Measurements from ENCODE around the gene THOP1. TPM values are rescaled to one million over a fixed set of nuclear protein-coding genes. Genes with fewer than 3 reads are reported as not detected.

THOP1 gene
- total RNA-seq, 2 donors from 2014 or later, result 40.5 to 145 TPM

DNA sequence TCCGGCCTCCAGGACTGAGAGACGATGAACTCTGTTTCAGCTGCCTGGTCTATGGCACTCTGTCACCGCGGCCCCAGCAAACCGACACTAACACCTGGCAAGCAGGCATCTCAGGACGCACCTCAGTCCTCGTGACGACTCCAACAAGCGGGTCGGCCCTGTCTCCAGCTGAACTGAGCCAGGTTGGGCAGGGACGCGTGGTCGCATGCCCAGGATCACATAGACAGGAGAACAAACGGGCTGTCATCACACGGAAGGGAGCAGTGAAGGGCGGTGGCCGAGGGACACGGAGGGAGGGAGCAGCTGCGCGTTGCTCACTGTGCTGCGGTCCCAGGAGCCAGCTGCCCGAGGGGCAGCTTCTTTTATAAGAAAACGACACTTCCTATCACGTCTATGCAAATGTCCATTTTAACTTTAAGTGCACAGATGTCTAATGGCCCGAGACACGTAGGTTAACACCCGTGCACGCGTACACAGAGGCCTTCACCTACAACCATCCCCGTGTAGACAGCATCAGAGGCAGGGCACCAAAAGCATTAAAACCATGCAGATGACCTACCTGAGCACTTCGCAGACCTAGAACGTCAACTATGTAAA lies 11.1 kb upstream of the THOP1 start:
- no peaks in the 10 kb centered on the region for H3K9me3 Mint-ChIP-seq
- ATAC-seq (no peak), DNase-seq (ENCODE audit: low spot score in 2 of 2) (no peak)
- peaks cover 0 to 16% of the 10 kb centered on the region in 2 donors for H3K36me3 Mint-ChIP-seq
- peak overlapping the region in 1 of 2 donors; percentile 23 for H3K27ac Mint-ChIP-seq

DNA sequence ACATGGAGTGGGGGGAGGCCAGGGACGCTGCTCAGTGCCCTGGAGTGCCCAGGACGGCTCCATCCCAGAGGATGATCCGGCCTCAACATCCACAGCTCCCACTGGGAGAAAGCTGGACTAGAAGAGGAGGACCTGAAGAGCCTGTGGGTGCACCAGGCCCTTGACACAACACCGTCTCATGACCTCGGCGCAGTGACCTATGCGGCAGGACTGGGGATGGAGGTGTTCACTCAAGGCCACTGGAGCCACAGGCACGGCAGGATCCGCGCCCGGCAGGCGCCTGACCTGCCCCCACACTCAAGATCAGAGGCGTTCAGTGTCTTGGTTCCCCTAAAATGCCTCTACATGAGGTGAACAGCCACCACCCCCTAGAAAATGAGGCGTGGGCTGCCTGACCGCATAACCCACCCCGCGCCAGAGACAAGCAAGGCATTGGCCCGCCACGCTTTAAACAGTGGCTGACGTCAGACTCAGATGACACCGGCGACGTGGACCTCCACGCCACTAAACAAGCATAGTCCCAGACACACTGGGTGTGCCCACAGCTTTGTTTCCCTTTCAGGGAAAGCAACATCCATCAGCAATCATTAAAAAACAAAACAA lies 10.2 kb upstream of the THOP1 start:
- ATAC-seq (no peak), DNase-seq (ENCODE audit: low spot score in 2 of 2) (no peak)
- Mint-ChIP-seq H3K36me3 (peaks cover 0 to 18% of the 10 kb centered on the region in 2 donors), H3K9me3 (no peaks in the 10 kb centered on the region), H3K27ac (peak overlapping the region; percentile 86 to 97)

DNA sequence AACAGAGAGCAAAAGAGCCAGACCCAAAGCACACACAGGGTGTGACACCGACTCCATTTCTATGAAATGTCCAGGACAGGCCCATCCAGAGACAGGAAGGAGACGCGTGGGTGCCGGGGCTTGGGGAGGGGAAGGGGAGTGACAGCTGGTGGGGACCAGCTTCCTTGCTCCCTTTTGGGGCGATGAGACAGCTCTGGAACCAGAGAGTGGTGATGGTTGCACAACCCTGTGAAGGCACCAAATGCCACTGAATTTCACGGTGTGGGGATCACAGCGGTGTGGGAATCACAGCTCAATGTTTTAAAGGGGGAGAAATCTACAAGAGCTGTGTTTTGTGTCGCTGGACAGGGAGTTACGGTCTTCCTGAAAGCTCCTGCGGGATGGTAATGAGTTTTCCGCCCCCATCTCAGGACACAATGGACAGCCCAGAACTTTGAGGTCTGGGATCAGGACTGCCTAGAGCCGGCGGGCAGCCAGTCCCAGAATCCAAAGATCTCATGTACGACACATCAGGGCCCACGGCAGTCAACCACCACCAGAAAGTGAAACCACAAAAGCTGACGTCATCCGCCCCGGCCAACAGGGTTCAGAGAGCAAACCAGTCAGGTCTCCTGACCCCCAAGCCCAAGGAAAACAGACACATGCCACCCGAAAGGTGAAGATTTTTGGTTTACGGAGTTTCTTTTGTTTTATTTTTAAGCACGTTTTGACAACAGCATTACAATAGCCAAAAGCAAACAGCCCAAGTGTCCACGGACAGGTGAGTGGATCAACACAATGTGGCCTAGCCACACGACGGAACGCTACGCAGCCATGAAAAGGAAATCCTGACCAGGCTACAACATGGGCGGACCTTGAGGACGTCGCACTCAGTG lies 9.5 kb upstream of the THOP1 start:
- Mint-ChIP-seq H3K27ac (peak overlapping the region; percentile 86 to 97), H3K9me3 (no peaks in the 10 kb centered on the region), H3K36me3 (peaks cover 0 to 23% of the 10 kb centered on the region in 2 donors)
- ATAC-seq (peak; percentile 83 to 93), DNase-seq (ENCODE audit: low spot score in 2 of 2) (peak; percentile 66 to 72)

DNA sequence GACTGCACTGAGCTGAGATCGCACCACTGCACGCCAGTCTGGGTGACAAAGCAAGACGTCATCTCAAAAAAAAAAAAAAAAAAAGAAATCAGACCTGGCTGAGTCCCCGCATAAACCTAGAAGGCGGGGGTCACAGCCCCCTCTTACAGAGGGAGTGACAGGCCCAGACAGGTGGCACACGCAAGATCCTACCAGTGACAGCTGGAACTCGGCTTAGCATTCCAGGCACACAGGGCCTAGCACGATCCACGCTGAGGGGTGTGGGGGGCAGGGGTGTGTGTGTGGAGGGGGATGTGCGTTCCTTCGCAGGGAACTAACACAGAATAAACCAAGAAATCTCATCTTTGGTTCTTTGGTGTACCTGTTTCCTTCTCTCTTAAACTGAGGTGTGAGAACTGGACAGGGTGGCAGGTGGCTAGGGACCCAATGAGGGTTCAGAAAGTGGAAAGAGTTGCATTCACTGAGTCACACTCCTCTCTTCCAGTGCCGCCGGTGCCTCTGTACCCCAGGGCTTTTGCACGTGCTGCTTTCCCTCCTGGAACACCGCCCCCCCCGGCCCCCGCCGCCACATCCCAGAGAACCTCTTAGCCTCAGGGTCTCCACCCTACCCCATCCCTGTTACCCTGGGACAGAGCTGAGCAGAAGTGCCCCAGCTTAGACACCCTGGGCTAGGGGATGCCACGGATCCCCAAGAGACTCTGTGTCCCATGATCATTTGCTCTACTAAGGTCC lies 7.2 kb upstream of the THOP1 start:
- Mint-ChIP-seq H3K36me3 (peaks cover 8 to 29% of the 10 kb centered on the region in 2 donors), H3K27ac (peak overlapping the region in 1 of 2 donors; percentile 29)

DNA sequence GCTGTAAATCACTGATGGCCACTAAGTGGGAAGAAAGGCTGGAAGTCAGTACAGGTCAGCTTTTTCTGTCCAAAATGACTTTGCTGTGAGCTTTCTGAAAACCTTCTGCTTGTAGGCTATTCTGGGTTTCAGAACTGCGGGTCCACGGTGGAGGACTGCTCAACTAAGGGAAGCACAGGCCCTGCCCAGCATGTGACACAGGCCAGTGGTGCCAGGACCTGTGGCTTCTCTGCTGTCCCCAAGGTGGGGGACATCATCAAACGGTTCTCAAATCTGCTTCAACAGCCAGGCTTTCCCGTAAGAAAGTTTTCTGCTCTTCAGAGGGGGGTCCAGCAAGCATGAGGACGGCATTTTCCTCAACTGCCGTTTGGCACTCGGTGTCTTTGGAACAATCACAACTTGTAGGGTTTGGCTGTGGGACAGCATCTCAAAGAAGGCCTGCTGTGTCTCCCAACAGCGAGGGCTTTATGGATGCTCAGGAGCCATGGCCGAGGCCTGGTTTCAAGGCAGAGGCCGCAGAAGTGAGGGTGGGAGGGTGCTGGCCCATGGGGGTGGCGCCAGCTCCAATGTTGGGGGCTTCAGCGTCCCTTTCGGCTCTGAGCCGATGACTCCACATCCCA lies 6.1 kb upstream of the THOP1 start:
- Mint-ChIP-seq H3K27ac (no peak overlapping the region), H3K9me3 (no peaks in the 10 kb centered on the region)
- no peak for ATAC-seq

More for the DNA sequence above, 7.2 kb upstream of the THOP1 start:
- ATAC-seq, result no peak
- H3K9me3 Mint-ChIP-seq, result no peaks in the 10 kb centered on the region
- DNase-seq (ENCODE audit: low spot score in 2 of 2), result no peak

DNA sequence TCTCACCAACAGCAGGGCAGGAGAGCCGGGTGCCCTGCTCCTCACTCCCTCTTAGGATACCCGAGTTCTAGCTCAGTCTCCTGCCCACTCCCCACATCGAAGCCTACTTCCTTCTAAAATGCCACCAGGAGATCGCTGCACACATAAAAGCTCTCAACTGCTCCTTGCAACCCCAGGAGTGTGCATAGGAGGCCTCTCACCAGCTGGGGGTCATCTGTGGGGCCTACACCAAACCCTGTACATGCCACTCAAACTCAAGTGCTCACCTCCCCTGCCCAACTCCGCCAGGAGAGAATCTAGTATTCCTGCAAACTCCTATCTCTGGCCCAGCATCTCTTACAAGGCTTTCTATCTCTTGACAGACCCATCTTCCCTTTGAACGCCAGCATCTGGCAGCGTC lies 5.0 kb upstream of the THOP1 start:
- no peak for ATAC-seq
- H3K9me3 Mint-ChIP-seq, result no peaks in the 10 kb centered on the region
- peak overlapping the region in 1 of 2 donors; percentile 95 for H3K27ac Mint-ChIP-seq
- peaks cover 13 to 32% of the 10 kb centered on the region in 2 donors for H3K36me3 Mint-ChIP-seq
- DNase-seq (ENCODE audit: low spot score in 2 of 2), result no peak

More for the DNA sequence above, 6.1 kb upstream of the THOP1 start:
- DNase-seq (ENCODE audit: low spot score in 2 of 2), result no peak
- H3K36me3 Mint-ChIP-seq, result peaks cover 13 to 34% of the 10 kb centered on the region in 2 donors

DNA sequence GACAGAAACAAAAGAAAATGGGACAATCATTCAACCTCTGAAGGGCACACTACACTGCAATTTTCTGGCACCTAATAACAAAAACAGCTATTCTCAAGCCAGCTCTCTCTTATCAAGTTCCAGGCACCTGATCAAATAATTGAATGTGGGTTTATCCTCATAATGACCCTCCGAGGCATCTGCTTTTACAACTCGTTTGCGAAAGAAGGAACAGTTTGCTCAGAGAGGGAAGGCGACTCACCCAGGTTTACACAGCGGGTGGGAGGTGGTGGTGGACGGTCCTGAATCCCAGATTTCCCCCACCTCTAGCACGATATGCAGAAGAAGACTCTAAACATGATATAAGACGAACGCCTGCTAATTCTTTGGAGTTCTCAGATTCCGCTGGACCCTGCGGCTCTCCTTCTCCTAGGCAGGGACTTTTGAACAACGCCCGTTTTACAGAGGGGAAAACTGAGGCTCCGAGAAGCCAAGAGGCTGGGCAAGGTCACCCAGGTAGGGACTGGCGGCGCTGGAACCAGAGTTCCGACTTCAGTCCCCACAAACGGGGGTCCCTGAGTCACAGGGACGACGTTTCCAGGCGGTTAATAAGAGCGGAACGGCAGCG lies 2.9 kb upstream of the THOP1 start:
- no peak for ATAC-seq
- Mint-ChIP-seq H3K36me3 (peaks cover 13 to 31% of the 10 kb centered on the region in 2 donors), H3K27ac (peak overlapping the region; percentile 93 to 95), H3K9me3 (no peaks in the 10 kb centered on the region)
- no peak for DNase-seq (ENCODE audit: low spot score in 2 of 2)

DNA sequence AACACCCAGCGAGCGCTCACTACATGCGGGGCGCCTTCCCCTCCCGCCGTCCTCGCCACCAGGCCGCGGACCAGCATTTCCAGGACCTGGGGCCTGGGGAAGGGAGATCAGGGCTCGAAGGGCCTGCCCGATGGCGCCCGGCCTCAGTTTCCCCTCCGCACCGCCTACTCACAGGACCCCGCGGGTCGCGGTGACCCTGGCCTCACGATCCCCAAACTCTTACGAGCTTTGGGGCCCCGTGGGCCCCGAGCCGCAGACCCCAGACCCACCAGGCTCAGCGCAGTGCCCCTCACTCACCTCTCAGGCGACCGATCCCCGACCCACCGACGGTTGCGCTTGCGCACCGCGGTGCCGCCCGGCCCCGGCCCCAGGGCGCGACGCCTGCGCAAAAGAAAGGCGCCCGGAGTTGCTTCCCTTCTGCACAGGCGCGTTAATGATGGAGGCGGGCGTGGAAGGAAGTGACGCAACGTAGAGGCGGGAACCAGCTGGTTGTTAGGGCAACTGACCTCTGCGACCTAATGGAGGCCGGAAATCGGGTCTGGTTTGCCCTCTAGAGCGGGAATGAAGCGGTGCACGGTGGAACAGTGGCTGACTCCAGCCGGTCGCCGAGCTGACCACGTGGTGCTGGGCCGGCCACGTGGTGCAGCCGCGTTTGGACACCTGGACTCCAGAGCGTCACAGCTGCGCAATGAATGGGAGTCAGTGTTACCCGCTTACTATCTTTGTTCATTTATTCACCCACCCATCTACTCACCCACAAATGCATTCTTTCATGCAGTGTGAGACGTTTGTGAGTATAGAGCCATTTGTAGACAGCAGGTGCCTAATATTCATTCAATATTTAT lies 2.1 kb upstream of the THOP1 start, which contains the start of gene SGTA:
Gene SGTA, minus strand, starts transcription at position 338 of the 845 bp plus-strand sequence. CDS start 14,205 bp downstream, outside the sequence.
- Mint-ChIP-seq H3K9me3 (no peaks in the 10 kb centered on the region), H3K36me3 (peaks cover 13 to 38% of the 10 kb centered on the region in 2 donors), H3K27ac (peak within 1 kb of the TSS; percentile 93 to 95)
- DNase-seq (ENCODE audit: low spot score in 2 of 2) (peak; percentile 93 to 99), ATAC-seq (peak; percentile 85 to 87)

DNA sequence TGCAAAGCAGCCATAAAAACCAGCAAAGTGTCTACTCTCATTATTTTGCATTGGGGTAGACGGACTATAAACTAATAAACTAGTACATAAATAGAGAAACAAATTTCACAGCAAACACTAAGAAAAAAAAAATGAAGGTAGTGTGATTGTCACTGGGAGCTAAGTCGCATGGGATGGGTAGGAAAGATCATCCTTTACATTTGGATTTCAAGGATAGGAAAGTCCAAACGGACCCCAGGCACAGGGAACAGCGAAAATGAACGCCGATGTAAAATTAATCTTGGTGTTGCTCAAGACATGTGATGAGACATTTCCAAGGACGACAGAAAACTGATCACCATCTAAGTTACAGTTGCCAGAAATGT lies 1.5 kb upstream of the THOP1 start:
- DNase-seq (ENCODE audit: low spot score in 2 of 2), result no peak
- Mint-ChIP-seq H3K36me3 (peaks cover 13 to 40% of the 10 kb centered on the region in 2 donors), H3K27ac (peak overlapping the region; percentile 88 to 93), H3K9me3 (no peaks in the 10 kb centered on the region)
- no peak for ATAC-seq

DNA sequence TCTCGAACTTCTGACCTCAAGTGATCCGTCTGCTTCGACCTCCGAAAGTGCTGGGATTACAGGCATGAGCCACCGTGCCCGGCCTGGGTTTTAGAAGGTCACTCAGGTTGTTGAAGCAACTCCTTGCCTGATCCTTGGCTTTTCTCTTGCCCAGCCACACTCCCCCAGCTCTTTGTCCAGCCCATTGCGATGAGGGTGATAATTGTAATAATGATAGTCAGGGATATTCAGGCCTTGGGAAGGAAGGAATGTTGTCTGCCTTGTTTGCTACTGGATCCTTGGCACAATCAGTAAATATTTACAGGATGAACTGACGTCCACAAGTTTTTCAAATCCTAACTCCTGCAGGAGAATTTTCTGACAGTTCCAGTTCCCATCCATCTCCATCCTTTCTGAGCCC lies 1.8 kb downstream of the THOP1 start:
- Mint-ChIP-seq H3K9me3 (no peaks in the 10 kb centered on the region), H3K36me3 (peaks cover 9 to 34% of the 10 kb centered on the region in 2 donors), H3K27ac (peak overlapping the region; percentile 25 to 46)
- no peak for ATAC-seq
- DNase-seq (ENCODE audit: low spot score in 2 of 2), result no peak

DNA sequence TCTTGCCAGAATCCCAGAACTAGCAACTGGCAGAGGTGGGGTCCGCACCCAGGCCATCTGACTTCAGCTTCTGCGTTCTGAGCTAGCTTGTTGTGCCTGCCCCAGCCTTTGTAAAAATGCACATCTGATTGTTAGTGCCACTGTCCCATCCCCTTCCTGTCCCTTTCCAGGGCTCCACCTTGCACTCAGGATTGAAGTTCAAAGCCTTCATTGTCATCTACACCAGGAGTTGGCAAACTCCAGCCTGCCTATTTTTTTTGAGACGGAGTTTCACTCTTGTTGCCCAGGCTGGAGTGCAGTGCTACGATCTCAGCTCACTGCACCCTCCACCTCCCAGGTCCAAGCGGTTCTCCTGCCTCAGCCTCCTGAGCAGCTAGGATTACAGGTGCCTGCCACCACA lies 2.9 kb downstream of the THOP1 start:
- H3K9me3 Mint-ChIP-seq, result no peaks in the 10 kb centered on the region
- no peak for DNase-seq (ENCODE audit: low spot score in 2 of 2)
- H3K27ac Mint-ChIP-seq, result peak overlapping the region in 1 of 2 donors; percentile 77
- peaks cover 4 to 36% of the 10 kb centered on the region in 2 donors for H3K36me3 Mint-ChIP-seq
- no peak for ATAC-seq

DNA sequence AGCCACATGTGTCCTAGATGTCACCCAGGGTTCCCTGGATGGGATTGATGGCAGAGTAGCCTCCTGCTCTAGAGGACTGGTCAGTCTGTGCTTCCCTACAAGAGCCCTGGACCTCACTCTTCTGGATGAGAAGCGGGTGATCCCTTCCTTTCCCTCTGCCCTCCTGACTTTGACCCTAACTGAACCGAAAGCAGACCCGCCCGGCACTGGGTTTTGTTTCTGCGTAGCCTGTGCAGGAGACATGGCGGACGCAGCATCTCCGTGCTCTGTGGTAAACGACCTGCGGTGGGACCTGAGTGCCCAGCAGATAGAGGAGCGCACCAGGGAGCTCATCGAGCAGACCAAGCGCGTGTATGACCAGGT lies 4.9 kb downstream of the THOP1 start:
- H3K36me3 Mint-ChIP-seq, result peaks cover 0 to 33% of the 10 kb centered on the region in 2 donors
- peak overlapping the region in 1 of 2 donors; percentile 55 for H3K27ac Mint-ChIP-seq
- DNase-seq (ENCODE audit: low spot score in 2 of 2) (no peak), ATAC-seq (no peak)
- no peaks in the 10 kb centered on the region for H3K9me3 Mint-ChIP-seq

DNA sequence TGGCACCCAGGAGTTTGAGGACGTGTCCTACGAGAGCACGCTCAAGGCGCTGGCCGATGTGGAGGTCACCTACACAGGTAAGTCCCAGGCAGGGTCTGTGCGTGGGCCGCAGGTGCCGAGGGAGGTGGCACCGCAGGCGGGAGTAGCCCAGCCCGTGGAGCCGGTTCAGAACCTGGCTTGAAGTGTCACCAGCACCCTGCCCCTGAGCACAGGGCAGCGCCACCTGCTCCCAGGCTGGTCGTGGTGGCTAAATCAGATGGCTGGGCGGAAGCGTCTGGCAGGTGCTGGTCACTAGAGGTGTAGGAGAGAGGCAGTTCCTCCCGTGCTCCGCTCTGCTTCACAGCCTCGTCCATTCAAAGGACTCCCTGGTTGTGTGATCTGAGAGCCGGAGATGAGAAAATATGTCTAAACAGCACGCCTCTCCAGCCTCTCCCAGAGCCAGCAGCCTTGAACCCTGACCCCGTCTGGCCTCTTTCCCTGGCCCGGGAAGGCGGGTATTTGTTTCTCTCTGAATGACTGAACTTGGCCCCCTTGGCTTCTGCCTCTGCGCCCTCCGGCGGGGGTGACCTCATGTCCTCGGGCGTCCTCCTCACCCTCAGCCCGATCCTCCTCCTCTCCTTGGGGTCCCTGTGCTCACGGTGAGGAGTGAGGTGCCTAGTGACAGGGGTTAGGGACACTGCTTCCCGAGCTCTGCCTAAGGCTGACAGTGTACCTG lies 5.4 kb downstream of the THOP1 start:
- DNase-seq (ENCODE audit: low spot score in 2 of 2) (no peak), ATAC-seq (no peak)
- Mint-ChIP-seq H3K36me3 (peaks cover 0 to 30% of the 10 kb centered on the region in 2 donors), H3K9me3 (no peaks in the 10 kb centered on the region), H3K27ac (peak overlapping the region in 1 of 2 donors; percentile 55)

DNA sequence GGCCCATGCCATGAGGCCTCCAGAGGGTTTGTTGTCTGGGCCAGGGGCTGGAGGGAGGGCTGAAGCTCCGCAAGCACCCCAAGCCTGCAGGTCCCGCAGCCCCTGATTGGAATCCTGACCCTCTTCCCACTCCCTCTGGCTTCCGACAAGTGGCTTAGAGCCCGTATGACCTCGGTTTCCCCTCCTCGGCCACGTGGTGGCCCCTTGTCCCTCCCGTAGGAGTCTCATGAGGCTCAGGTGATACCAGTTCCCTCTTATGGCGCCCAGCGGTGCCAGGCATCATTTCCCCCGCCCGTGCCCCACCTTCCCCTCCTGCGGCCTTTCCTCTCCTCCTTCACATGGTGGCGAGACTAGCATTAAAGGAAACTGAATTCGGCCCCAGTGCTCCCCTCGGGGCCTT lies 6.1 kb downstream of the THOP1 start:
- H3K36me3 Mint-ChIP-seq, result peaks cover 0 to 25% of the 10 kb centered on the region in 2 donors
- DNase-seq (ENCODE audit: low spot score in 2 of 2) (no peak), ATAC-seq (no peak)

More for the DNA sequence above, 6.1 kb downstream of the THOP1 start:
- H3K9me3 Mint-ChIP-seq, result no peaks in the 10 kb centered on the region
- H3K27ac Mint-ChIP-seq, result no peak overlapping the region
